Measurements from ENCODE around the gene ACLY.

GRCh38 chr17:41920580-41920955 is 1.8 kb upstream of the ACLY start:
- TF ChIP-seq CTCF (IDR thresholded peaks at IDR 0.05) (no peak), POLR2A (IDR thresholded peaks at IDR 0.05) (no peak)
